AG10803 (cell line): ENCODE measurements around the gene RBM26.

ENCODE experiments used
- DNase-seq: peaks from one replicate; pipeline ENCODE4 v3.0.0; 2010; ENCODE audit warnings: low read depth
- H3K4me3 ChIP-seq: 2 replicates; pipeline ENCODE4 v1.5.1; 2011; ENCODE audit warnings: mild to moderate bottlenecking, low read length, control low read depth
- TF ChIP-seq, protein P1 (sequence below): conservative IDR thresholded peaks from 2 replicates; pipeline ENCODE4 v1.5.1; 2011; ENCODE audit warnings: mild to moderate bottlenecking, low read length, control low read depth, inconsistent platforms

The RBM26 gene

DNA sequence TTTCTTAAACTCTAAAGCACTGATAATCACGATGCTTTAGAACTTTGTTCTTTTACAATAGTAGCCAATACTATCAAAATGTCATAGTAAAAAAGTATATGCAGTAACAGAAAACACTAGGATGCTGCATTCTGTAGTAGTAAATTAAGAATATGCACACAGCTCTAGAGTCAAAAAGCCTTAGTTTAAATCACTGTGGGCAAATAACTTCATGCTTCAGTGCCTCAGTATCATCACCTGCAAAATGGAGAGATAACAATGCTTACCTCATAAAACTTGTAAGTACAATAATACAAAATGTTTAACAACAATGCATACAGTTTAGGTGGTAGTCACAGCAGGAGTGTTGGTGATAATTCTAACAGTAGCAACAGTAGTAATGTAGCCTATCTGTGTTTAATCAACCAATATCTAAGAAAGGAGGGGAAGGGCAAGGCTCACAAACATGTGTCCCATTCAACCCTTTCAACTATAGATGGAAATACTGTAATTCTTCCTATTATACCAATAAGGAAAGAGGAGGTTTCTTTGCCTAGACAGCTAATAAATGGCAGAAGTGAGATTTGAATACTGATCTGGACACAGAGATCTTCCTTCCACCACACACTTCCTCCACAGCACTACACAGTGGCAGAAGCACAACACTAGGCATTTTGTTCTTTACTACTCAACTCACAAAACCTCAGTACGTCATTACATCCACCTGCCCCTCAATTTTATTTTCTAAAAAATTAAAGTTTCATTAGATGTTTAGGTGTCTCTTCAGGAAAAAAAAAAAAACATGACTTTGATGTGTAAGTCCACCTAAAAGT lies 4.6 kb downstream of the RBM26 start:
- no peak for DNase-seq
- TF ChIP-seq, protein P1, sequence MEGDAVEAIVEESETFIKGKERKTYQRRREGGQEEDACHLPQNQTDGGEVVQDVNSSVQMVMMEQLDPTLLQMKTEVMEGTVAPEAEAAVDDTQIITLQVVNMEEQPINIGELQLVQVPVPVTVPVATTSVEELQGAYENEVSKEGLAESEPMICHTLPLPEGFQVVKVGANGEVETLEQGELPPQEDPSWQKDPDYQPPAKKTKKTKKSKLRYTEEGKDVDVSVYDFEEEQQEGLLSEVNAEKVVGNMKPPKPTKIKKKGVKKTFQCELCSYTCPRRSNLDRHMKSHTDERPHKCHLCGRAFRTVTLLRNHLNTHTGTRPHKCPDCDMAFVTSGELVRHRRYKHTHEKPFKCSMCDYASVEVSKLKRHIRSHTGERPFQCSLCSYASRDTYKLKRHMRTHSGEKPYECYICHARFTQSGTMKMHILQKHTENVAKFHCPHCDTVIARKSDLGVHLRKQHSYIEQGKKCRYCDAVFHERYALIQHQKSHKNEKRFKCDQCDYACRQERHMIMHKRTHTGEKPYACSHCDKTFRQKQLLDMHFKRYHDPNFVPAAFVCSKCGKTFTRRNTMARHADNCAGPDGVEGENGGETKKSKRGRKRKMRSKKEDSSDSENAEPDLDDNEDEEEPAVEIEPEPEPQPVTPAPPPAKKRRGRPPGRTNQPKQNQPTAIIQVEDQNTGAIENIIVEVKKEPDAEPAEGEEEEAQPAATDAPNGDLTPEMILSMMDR = no peak
- no peak overlapping the region for H3K4me3 ChIP-seq

DNA sequence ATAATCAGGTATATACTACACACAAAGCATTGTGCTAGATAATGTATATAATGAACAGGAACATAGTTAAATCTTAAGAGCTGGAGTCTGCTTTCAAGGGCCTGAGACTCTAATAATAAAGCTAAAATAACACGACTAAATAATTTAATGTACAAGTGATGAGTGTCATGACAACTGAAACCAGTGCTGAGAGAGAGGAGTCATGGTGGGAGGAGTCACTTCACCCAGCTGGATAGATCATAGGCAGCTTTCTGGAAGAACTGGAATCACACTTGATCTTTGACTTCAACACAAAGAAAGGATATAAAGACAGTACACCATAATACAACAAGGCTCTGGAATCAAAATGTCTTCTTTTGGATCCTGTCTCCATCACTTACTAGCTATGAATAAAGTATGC lies 7.1 kb downstream of the RBM26 start:
- H3K4me3 ChIP-seq = no peak overlapping the region
- no peak for DNase-seq
- TF ChIP-seq, protein P1 = no peak

DNA sequence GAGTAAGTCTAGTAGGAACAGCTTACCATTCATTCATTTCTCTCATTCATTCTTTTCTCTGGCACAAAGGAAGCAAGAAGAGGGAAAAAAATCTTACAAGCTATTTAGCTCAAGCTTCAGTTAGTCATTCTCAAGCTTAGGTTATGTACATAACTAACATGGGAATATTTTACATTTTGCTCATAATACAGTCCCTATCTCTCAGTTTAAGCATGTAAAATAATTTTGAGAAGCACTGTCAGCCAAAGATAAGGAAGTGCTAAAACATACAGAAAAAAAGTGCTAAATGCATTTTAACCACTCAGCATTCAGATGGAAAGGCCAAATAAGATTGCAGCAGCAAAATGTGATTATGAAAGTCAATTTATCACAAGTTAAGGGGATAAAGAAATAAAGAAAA lies 7.9 kb downstream of the RBM26 start:
- TF ChIP-seq, protein P1 = no peak
- DNase-seq = no peak
- H3K4me3 ChIP-seq = no peak overlapping the region

DNA sequence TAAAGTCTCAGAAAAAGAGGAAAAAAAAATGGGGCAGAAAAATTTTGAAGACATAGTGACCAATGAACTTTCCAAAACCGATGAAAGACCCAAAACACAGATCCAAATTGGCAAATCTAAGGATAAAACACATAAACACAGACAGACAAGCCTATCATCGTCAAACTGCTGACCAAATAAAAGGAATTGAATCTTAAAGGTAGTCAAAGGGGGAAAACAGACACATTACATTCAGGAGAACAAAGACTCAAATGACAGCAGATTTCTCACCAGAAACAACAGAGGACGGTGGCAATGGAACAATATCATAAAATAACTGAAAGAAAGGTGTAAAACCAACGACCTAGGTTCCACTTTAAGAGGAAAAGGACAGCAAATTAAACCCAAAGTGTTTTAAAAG lies 10.2 kb downstream of the RBM26 start:
- DNase-seq = no peak
- H3K4me3 ChIP-seq = no peak overlapping the region
- TF ChIP-seq, protein P1 = no peak

DNA sequence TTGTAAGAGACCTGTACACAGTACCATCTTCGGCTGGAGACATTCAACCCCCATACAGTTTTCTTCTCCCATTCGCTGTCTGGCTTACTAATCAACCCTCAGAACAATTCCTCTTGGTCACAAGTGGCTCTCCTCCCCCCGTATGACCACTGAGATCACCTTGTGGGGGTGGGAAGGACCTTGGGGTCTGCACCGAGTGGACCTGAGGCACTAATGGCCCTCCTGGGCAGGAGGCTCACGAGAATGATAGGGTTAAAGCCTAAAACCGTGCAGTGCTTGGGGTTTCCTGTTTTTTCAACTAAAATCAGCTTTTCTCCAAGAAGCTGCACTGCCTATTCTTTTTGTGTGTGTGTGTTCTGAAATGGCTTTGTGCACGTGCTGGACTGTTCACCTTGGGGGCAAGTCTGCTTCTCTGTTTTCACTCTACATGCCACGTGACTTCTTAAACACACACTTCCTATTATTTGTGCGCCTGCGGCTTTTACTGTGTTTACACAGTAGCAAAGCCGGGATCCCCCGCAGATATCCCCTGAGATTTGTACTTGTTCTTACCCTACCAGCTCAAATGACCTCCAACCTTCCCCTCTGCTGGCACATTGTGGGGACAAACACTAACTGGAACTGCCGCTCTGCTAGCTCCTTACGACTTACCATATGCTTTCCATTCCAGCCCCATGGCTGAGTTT lies 12.3 kb downstream of the RBM26 start:
- DNase-seq = no peak
- H3K4me3 ChIP-seq = no peak overlapping the region
- TF ChIP-seq, protein P1 = no peak

DNA sequence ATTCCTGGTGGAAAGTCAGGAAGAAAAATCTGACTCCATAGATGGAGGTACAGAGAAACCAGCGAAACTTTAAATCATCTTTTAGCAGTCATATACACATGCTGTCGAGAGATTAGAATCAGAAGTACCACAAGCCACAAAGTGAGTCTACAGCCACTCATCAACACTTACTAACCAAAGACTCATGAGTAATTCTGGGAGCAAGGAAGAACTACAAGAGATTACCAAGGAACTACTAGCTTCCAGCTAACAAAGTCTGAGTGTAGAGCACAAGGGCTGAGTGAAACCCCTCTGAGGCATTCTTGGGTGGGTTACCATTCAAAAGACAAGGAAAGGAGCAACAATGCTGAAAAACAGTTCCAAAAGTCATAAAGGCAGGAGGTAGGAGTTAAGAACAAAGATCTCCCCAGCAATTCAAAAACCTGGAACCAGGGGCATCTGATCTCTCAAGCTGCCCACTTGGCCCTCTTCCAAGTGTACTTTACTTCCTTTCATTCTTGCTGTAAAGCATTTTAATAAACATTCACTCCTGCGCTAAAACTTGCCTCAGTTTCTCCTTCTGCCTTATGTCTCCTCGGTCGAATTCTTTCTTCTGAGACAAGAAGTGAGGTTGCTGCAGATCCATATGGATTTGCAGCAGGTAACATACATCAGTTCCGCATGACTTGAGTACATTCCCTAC lies 13.0 kb downstream of the RBM26 start:
- no peak overlapping the region for H3K4me3 ChIP-seq
- TF ChIP-seq, protein P1 = no peak
- peak; percentile 39 for DNase-seq

DNA sequence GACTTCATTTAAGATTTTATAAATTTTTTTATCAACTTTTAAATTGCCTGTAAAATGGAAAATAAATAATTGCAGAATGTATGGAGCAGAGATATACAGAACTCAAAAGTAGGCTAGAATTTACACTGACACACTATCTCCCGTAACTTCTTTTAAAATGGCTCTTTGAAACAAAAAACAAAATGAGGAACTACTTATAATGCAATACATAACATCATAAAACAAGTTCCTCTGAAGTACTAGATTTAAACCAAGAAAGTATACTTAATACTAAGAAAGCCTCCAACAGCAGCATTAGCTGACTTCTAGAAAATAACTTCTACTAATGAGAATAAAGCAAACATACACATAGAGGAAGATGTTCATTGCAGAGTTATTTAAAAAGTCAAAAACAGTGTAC lies 17.0 kb downstream of the RBM26 start:
- no peak for DNase-seq
- TF ChIP-seq, protein P1 = no peak
- no peak overlapping the region for H3K4me3 ChIP-seq
